Loucy (cell line): ENCODE results near the gene GAS2L2.

Experiments used
- H2AFZ ChIP-seq: fragments of 200-600 bp; sonication (generic); 2 replicates; pipeline ENCODE4 v1.6.0; 2016; ENCODE audit warnings: antibody characterized with exemption, mild to moderate bottlenecking, low read length, moderate library complexity
- H3F3A ChIP-seq: fragments of 200-600 bp; 2 replicates; pipeline ENCODE4 v1.6.0; 2016; ENCODE audit warnings: antibody characterized with exemption, low read depth, mild to moderate bottlenecking
- H3K27me3 ChIP-seq: fragments of 200-600 bp; sonication (generic); 2 replicates; pipeline ENCODE4 v1.6.1; 2014; ENCODE audit warnings: low read length, mild to moderate bottlenecking; ENCODE audit not compliant: insufficient read depth, poor library complexity, severe bottlenecking
- H3K36me3 ChIP-seq: fragments of 200-600 bp; sonication (generic); 2 replicates; pipeline ENCODE4 v1.6.1; 2016; ENCODE audit warnings: low read length; ENCODE audit not compliant: insufficient read depth
- H3K4me1 ChIP-seq: fragments of 200-600 bp; sonication (generic); 2 replicates; pipeline ENCODE4 v1.5.1; 2014; ENCODE audit warnings: low read length, mild to moderate bottlenecking; ENCODE audit not compliant: insufficient read depth, poor library complexity, severe bottlenecking
- H3K4me2 ChIP-seq: fragments of 200-600 bp; sonication (generic); 2 replicates; pipeline ENCODE4 v1.6.0; 2014; ENCODE audit warnings: antibody characterized with exemption, low read length, low read depth, mild to moderate bottlenecking; ENCODE audit not compliant: poor library complexity, severe bottlenecking
- H3K4me3 ChIP-seq: fragments of 200-600 bp; sonication (generic); 2 replicates; pipeline ENCODE4 v1.5.1; 2014; ENCODE audit warnings: low read length, mild to moderate bottlenecking, mixed read lengths; ENCODE audit not compliant: poor library complexity, severe bottlenecking
- H3K79me2 ChIP-seq: fragments of 200-600 bp; sonication (generic); 2 replicates; pipeline ENCODE4 v1.6.1; 2014; ENCODE audit warnings: low read length; ENCODE audit not compliant: insufficient read depth
- H3K9ac ChIP-seq: fragments of 200-600 bp; sonication (generic); 2 replicates; pipeline ENCODE4 v1.6.0; 2014; ENCODE audit warnings: mild to moderate bottlenecking, low read depth, low read length, moderate library complexity; ENCODE audit not compliant: poor library complexity, severe bottlenecking
- H3K9me2 ChIP-seq: fragments of 200-600 bp; sonication (generic); replicated peaks from 2 replicates; pipeline ENCODE4 v1.6.1; 2016; ENCODE audit warnings: low read depth, low read length, mixed read lengths
- H3K9me3 ChIP-seq: fragments of 200-600 bp; sonication (generic); 2 replicates; pipeline ENCODE4 v1.6.1; 2014; ENCODE audit warnings: mild to moderate bottlenecking, antibody characterized with exemption, low read length, low read depth; ENCODE audit not compliant: insufficient read depth
- H4K20me1 ChIP-seq: fragments of 200-600 bp; sonication (generic); 2 replicates; pipeline ENCODE4 v1.6.0; 2014; ENCODE audit warnings: antibody characterized with exemption, low read length, mild to moderate bottlenecking; ENCODE audit not compliant: insufficient read depth, poor library complexity, severe bottlenecking
- CTCF ChIP-seq: fragments of 200-600 bp; sonication (generic); conservative IDR thresholded peaks from 2 replicates; pipeline ENCODE4 v1.5.1; 2014; ENCODE audit warnings: mild to moderate bottlenecking, antibody characterized with exemption, low read length
- EZH2phosphoT487 ChIP-seq: fragments of 200-600 bp; IDR thresholded peaks from 2 replicates; pipeline ENCODE4 v1.6.1; 2018; ENCODE audit warnings: antibody characterized with exemption, mild to moderate bottlenecking, moderate library complexity, borderline replicate concordance

GAS2L2 gene

GRCh38 chr17:35729405-35729833, 23.6 kb downstream of the GAS2L2 start:
- Histone ChIP-seq H3K79me2 (no peaks in the 10 kb centered on the region), H3F3A (no peaks in the 10 kb centered on the region), H3K4me1 (no peaks in the 10 kb centered on the region), H3K4me2 (no peak overlapping the region), H3K9ac (no peak overlapping the region), H3K9me3 (no peaks in the 10 kb centered on the region), H3K9me2 (no peaks in the 10 kb centered on the region), H3K36me3 (peaks cover 12% of the 10 kb centered on the region; the same call in 1 of the 2 replicates), H3K4me3 (no peak overlapping the region), H3K27me3 (no peaks in the 10 kb centered on the region), H4K20me1 (no peaks in the 10 kb centered on the region), H2AFZ (no peak overlapping the region)
- TF ChIP-seq CTCF: no peak
- no peak for TF ChIP-seq EZH2phosphoT487

- TF ChIP-seq EZH2phosphoT487 (no peak), CTCF (no peak)
- Histone ChIP-seq H3K4me1 (no peaks in the 10 kb centered on the region), H3K27me3 (no peaks in the 10 kb centered on the region), H2AFZ (no peak overlapping the region), H3K4me2 (no peak overlapping the region), H3K36me3 (peaks cover 21% of the 10 kb centered on the region; the same call in 1 of the 2 replicates), H3K4me3 (no peak overlapping the region), H3K9me2 (no peaks in the 10 kb centered on the region), H3K79me2 (no peaks in the 10 kb centered on the region), H3K9ac (no peak overlapping the region), H3K9me3 (no peaks in the 10 kb centered on the region), H3F3A (no peaks in the 10 kb centered on the region), H4K20me1 (no peaks in the 10 kb centered on the region)
These were observed 24.5 kb downstream of the GAS2L2 start for GRCh38 chr17:35728551-35728950.

- Histone ChIP-seq H2AFZ (no peak overlapping the region), H3K27me3 (no peaks in the 10 kb centered on the region), H3K4me3 (no peak overlapping the region), H3K36me3 (peaks cover 28% of the 10 kb centered on the region; the same call in 1 of the 2 replicates), H3K9me2 (no peaks in the 10 kb centered on the region), H3K9me3 (no peaks in the 10 kb centered on the region), H3F3A (no peaks in the 10 kb centered on the region), H4K20me1 (no peaks in the 10 kb centered on the region), H3K4me1 (no peaks in the 10 kb centered on the region), H3K9ac (no peak overlapping the region), H3K79me2 (no peaks in the 10 kb centered on the region), H3K4me2 (no peak overlapping the region)
- TF ChIP-seq EZH2phosphoT487 (no peak), CTCF (no peak)
These were observed 25.4 kb downstream of the GAS2L2 start for GRCh38 chr17:35727635-35728034.
